Spleen (tissue), 11 donors: ENCODE results near the gene AQP2. TPM values are rescaled to one million over a fixed set of nuclear protein-coding genes. Genes with fewer than 3 reads are reported as not detected.

ENCODE experiments used
- DNase-seq: peaks from one replicate; pipeline ENCODE4 v3.0.0-alpha.2; 2020
- H3K27ac ChIP-seq, 8 donors: fragments of 200-600 bp; sonication (generic) in 7 of 8; 1 replicate in 4 of 8; 2 replicates in 4 of 8; pipeline versions ENCODE4 v1.5.0 to v1.8.0; 2016 to 2021; ENCODE audit warnings: inconsistent platforms in 4 of 8, mild to moderate bottlenecking in 4 of 8, moderate library complexity in 1 of 8
- H3K27me3 ChIP-seq, 7 donors: fragments of 200-600 bp; sonication (generic) in 6 of 7; replicated peaks in 1 of 7; 1 replicate in 4 of 7; 2 replicates in 3 of 7; pipeline versions ENCODE4 v1.5.0 to v1.8.0; 2016 to 2021; ENCODE audit warnings: inconsistent platforms in 3 of 7, mild to moderate bottlenecking in 1 of 7
- H3K36me3 ChIP-seq, 6 donors: fragments of 200-600 bp; sonication (generic) in 5 of 6; 1 replicate in 4 of 6; 2 replicates in 2 of 6; pipeline versions ENCODE4 v1.5.0 to v1.8.0; 2016 to 2021; ENCODE audit warnings: inconsistent platforms in 2 of 6
- H3K4me1 ChIP-seq, 6 donors: fragments of 200-600 bp; sonication (generic) in 5 of 6; 1 replicate in 3 of 6; 2 replicates in 3 of 6; pipeline versions ENCODE4 v1.5.0 to v1.8.0; 2016 to 2021; ENCODE audit warnings: inconsistent platforms in 3 of 6
- H3K4me3 ChIP-seq, 8 donors: fragments of 200-600 bp; sonication (generic) in 7 of 8; 1 replicate in 4 of 8; 2 replicates in 4 of 8; pipeline versions ENCODE4 v1.5.0 to v1.8.0; 2016 to 2021; ENCODE audit warnings: inconsistent platforms in 4 of 8, mild to moderate bottlenecking in 4 of 8, moderate library complexity in 2 of 8
- H3K9me3 ChIP-seq, 8 donors: fragments of 200-600 bp; sonication (generic) in 7 of 8; 1 replicate in 4 of 8; 2 replicates in 4 of 8; pipeline versions ENCODE4 v1.5.0 to v1.8.0; 2016 to 2021; ENCODE audit warnings: inconsistent platforms in 4 of 8
- CTCF ChIP-seq, 11 experiments: fragments of 200-600 bp in 7 of 11; fragments of 450-650 bp in 4 of 11; sonication (generic) in 4 of 11; IDR thresholded peaks in 8 of 11; conservative IDR thresholded peaks in 3 of 11; 1 replicate in 7 of 11; 2 replicates in 4 of 11; pipeline versions ENCODE4 v1.4.0 to v1.8.0; 2016 to 2021; ENCODE audit warnings: antibody characterized with exemption in 11 of 11, inconsistent platforms in 4 of 11, mild to moderate bottlenecking in 1 of 11
- POLR2A ChIP-seq, 3 donors: fragments of 450-650 bp; IDR thresholded peaks; one replicate each; pipeline ENCODE4 v1.5.1; 2017; ENCODE audit warnings: antibody characterized with exemption in 3 of 3, mild to moderate bottlenecking in 1 of 3
- POLR2AphosphoS5 ChIP-seq, 3 donors: sonication (generic); formaldehyde crosslinking; IDR thresholded peaks; one replicate each; pipeline ENCODE4 v1.5.1; 2017; ENCODE audit warnings: antibody characterized with exemption in 3 of 3
- WGBS, 5 donors: extraction: QIAGEN DNeasy Blood & Tissue Kit in 3 of 5; methylation state at CpG; one replicate each; pipeline versions ENCODE4 v1.1.5 to v1.1.7; 2013 to 2018; 5-methylcytosine and 5-hydroxymethylcytosine counted together
- intact Hi-C: fragments of 100-400 bp; cut with DNase I; formaldehyde crosslinking; loops from one replicate; pipeline ENCODE4 v1.15.0; 2023; ENCODE audit warnings: low total_unique reads
- polyA plus RNA-seq, 3 donors: library from polyadenylated mRNA; stranded (reverse); fragments of 200-250 nt; gene quantifications; one replicate each; pipeline ENCODE4 v1.2.1, GENCODE V29; 2013
- total RNA-seq, 7 donors: library from RNA; depleted of rRNA in 3 of 7; stranded (reverse); fragments of >200 nt in 3 of 7; fragmentation: NEBNext Ultra II Directional in 4 of 7; extraction: Animal tissue kit (Norgen Biotek cat#: 25700) in 4 of 7; gene quantifications; one replicate each; pipeline versions ENCODE4 v1.1.0 to v1.2.1, GENCODE V29; 2016 to 2021
- donor health status: healthy with polysubstance abuse.
- donor health status: DM: no; HTN: no; CAD: no; lungs with moderate emphysema.
- donor health status: DM: no; HTN: no; CAD: no.
- donor health status: Bipolar disorder and iron deficiency.
- donor health status: healthy.
- donor health status: DM: no; HTN: no; CAD: no.
- donor health status: DM: yes; HTN: yes; CAD: no.

AQP2 gene
- total and polyA plus RNA-seq, 10 donors, result not detected

- Histone ChIP-seq H3K4me1 (no peaks in the 10 kb centered on the region), H3K27me3 (no peaks in the 10 kb centered on the region), H3K36me3 (peaks cover 0 to 93% (median 29%) of the 10 kb centered on the region in 6 donors), H3K4me3 (no peak overlapping the region), H3K9me3 (no peaks in the 10 kb centered on the region), H3K27ac (no peak overlapping the region)
- whole genome bisulfite sequencing, 5 donors, result 91 to 100% (median 97%) methylated on average over 2 of the region's 2 CpGs
- no peak for DNase-seq
- no peak for TF ChIP-seq POLR2AphosphoS5 (IDR thresholded peaks at IDR 0.05)
- no peak for TF ChIP-seq CTCF (IDR thresholded peaks at IDR 0.05 in 8 of 11, conservative IDR thresholded peaks at IDR 0.05 in 3 of 11)
- TF ChIP-seq POLR2A (IDR thresholded peaks at IDR 0.05), result no peak
- intact Hi-C loops, result no loop called here
Observed at GRCh38 chr12:49998453-49998852, 47.9 kb downstream of the AQP2 start.

GRCh38 chr12:50003595-50003994 lies 53.1 kb downstream of the AQP2 start:
- H3K9me3 ChIP-seq, result no peaks in the 10 kb centered on the region
- H3K27me3 ChIP-seq, result no peaks in the 10 kb centered on the region
- H3K36me3 ChIP-seq, result peaks cover 0 to 75% (median 11%) of the 10 kb centered on the region in 6 donors
- H3K4me1 ChIP-seq, result peaks cover 0 to 11% (median 0%) of the 10 kb centered on the region in 6 donors
- H3K4me3 ChIP-seq, result no peak overlapping the region
- TF ChIP-seq POLR2A (IDR thresholded peaks at IDR 0.05), result no peak
- TF ChIP-seq POLR2AphosphoS5 (IDR thresholded peaks at IDR 0.05), result no peak
- no peak for TF ChIP-seq CTCF (IDR thresholded peaks at IDR 0.05 in 8 of 11, conservative IDR thresholded peaks at IDR 0.05 in 3 of 11)
- no peak overlapping the region for H3K27ac ChIP-seq
- no peak for DNase-seq
- WGBS, 5 donors, result 91 to 96% (median 94%) methylated on average over 2 of the region's 2 CpGs
- intact Hi-C loops, result no loop called here

GRCh38 chr12:50004696-50005095 lies 54.2 kb downstream of the AQP2 start:
- peaks cover 0 to 11% (median 0%) of the 10 kb centered on the region in 6 donors for H3K4me1 ChIP-seq
- no peak for TF ChIP-seq CTCF (IDR thresholded peaks at IDR 0.05 in 8 of 11, conservative IDR thresholded peaks at IDR 0.05 in 3 of 11)
- TF ChIP-seq POLR2AphosphoS5 (IDR thresholded peaks at IDR 0.05), result no peak
- TF ChIP-seq POLR2A (IDR thresholded peaks at IDR 0.05), result no peak
- H3K27ac ChIP-seq, result no peak overlapping the region
- intact Hi-C loops, result no loop called here
- no peaks in the 10 kb centered on the region for H3K27me3 ChIP-seq
- no peak for DNase-seq
- no peak overlapping the region for H3K4me3 ChIP-seq
- no peaks in the 10 kb centered on the region for H3K9me3 ChIP-seq
- H3K36me3 ChIP-seq, result peaks cover 0 to 64% (median 11%) of the 10 kb centered on the region in 6 donors

- TF ChIP-seq POLR2A (IDR thresholded peaks at IDR 0.05) (no peak), CTCF (IDR thresholded peaks at IDR 0.05 in 8 of 11, conservative IDR thresholded peaks at IDR 0.05 in 3 of 11) (no peak)
- Histone ChIP-seq H3K27ac (no peak overlapping the region), H3K4me1 (peaks cover 0 to 11% (median 0%) of the 10 kb centered on the region in 6 donors), H3K4me3 (no peak overlapping the region), H3K9me3 (no peaks in the 10 kb centered on the region), H3K27me3 (no peaks in the 10 kb centered on the region), H3K36me3 (peaks cover 0 to 59% (median 10%) of the 10 kb centered on the region in 6 donors)
- DNase-seq, result no peak
- intact Hi-C loops, result no loop called here
- 91 to 97% (median 95%) methylated on average over 3 of the region's 3 CpGs for WGBS, 5 donors
Observed at GRCh38 chr12:50005175-50005574, 54.6 kb downstream of the AQP2 start.
